RWPE2 (cell line): ENCODE results near the gene PRKACA.
A peak's percentile ranks its signal among the peaks of the same experiment; 100 is the strongest.

Experiments used
- ATAC-seq: fragments of 200-7000 bp; cut with Tn5 transposase; 3 replicates; pipeline ENCODE4 v1.9.1; 2021; ENCODE audit warnings: low read depth
- DNase-seq: peaks from one replicate; pipeline ENCODE4 v3.0.0-alpha.2; 2020; ENCODE audit warnings: low spot score
- H3K27ac ChIP-seq: fragments of 450-650 bp; 2 replicates; pipeline ENCODE4 v1.5.1; 2017; ENCODE audit warnings: mild to moderate bottlenecking; ENCODE audit not compliant: poor library complexity, severe bottlenecking
- H3K27me3 ChIP-seq: fragments of 250-450 bp; sonication (Bioruptor Pico); 2 replicates; pipeline ENCODE4 v1.5.1; 2021; ENCODE audit warnings: mild to moderate bottlenecking, moderate library complexity; ENCODE audit not compliant: insufficient read depth, poor library complexity, severe bottlenecking
- H3K36me3 ChIP-seq: fragments of 250-450 bp; sonication (Bioruptor Pico); 2 replicates; pipeline ENCODE4 v1.5.1; 2020; ENCODE audit warnings: low read depth, mild to moderate bottlenecking, moderate library complexity
- H3K4me1 ChIP-seq: fragments of 250-450 bp; sonication (Bioruptor Pico); 2 replicates; pipeline ENCODE4 v1.5.1; 2021; ENCODE audit warnings: mild to moderate bottlenecking, moderate library complexity; ENCODE audit not compliant: insufficient read depth, poor library complexity, severe bottlenecking
- H3K4me3 ChIP-seq: fragments of 250-450 bp; sonication (Bioruptor Pico); 2 replicates; pipeline ENCODE4 v1.5.1; 2021; ENCODE audit warnings: mild to moderate bottlenecking, moderate library complexity; ENCODE audit not compliant: severe bottlenecking
- H3K9me3 ChIP-seq: fragments of 250-450 bp; sonication (Bioruptor Pico); 2 replicates; pipeline ENCODE4 v1.5.1; 2021; ENCODE audit warnings: mild to moderate bottlenecking, moderate library complexity; ENCODE audit not compliant: severe bottlenecking
- CTCF ChIP-seq: fragments of 450-650 bp; IDR thresholded peaks from one replicate; pipeline ENCODE4 v1.5.1; 2017; ENCODE audit warnings: mild to moderate bottlenecking, moderate library complexity; ENCODE audit not compliant: poor library complexity, severe bottlenecking

The PRKACA gene

GRCh38 chr19:14117668-14118164 lies at the start of gene PRKACA:
Gene PRKACA (minus strand): TSS chr19:14117762. CDS start chr19:14117547, 215 bp downstream.
- H3K27me3 ChIP-seq = no peaks in the 10 kb centered on the region
- H3K9me3 ChIP-seq = no peaks in the 10 kb centered on the region
- peak; percentile 97 for ATAC-seq
- no peak for TF ChIP-seq CTCF
- peak within 1 kb of the TSS; percentile 94 for H3K4me3 ChIP-seq
- H3K4me1 ChIP-seq = peaks cover 8% of the 10 kb centered on the region
- peak within 1 kb of the TSS; percentile 67 for H3K27ac ChIP-seq
- H3K36me3 ChIP-seq = no peaks in the 10 kb centered on the region
- DNase-seq = peak; percentile 98

DNA sequence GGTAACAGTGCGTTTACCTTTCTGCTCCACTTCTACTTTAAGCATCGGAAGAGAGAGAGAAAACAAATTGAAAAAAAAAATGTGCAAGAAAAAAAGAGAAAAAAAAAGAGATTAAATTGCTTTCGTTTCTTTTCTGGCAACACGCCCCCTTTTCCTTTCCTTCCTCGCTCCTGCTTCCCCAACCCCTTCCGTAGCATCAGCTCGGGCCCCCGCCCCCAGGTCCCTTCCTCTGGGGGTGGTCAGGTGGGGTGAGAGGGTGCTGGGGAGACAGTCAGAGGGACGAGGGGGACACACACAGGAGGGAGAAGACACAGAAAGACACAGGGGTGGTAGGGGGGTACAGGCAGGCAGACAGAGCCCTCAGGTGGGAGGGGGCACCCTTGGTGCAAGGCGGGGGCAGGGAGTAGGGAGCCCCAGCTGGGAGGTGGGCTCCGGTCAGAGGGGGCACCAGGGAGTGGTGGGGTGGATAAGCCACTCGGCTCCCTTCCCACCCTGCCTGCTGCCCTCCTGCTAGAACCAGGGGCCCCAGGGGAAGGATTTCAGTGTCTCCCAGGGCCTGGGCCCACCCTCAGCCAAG lies 49.5 kb upstream of the PRKACA start:
- H3K27me3 ChIP-seq = no peaks in the 10 kb centered on the region
- H3K9me3 ChIP-seq = no peaks in the 10 kb centered on the region
- no peaks in the 10 kb centered on the region for H3K4me1 ChIP-seq
- no peaks in the 10 kb centered on the region for H3K36me3 ChIP-seq
- no peak overlapping the region for H3K4me3 ChIP-seq
- DNase-seq = no peak
- no peak overlapping the region for H3K27ac ChIP-seq
- no peak for TF ChIP-seq CTCF
- ATAC-seq = no peak

GRCh38 chr19:14165990-14166830 lies 48.6 kb upstream of the PRKACA start:
- ATAC-seq (no peak), DNase-seq (no peak)
- H3K4me3 ChIP-seq = no peak overlapping the region
- H3K27ac ChIP-seq = no peak overlapping the region
- no peaks in the 10 kb centered on the region for H3K9me3 ChIP-seq
- TF ChIP-seq CTCF = no peak
- H3K27me3 ChIP-seq = no peaks in the 10 kb centered on the region
- H3K36me3 ChIP-seq = no peaks in the 10 kb centered on the region
- H3K4me1 ChIP-seq = no peaks in the 10 kb centered on the region

DNA sequence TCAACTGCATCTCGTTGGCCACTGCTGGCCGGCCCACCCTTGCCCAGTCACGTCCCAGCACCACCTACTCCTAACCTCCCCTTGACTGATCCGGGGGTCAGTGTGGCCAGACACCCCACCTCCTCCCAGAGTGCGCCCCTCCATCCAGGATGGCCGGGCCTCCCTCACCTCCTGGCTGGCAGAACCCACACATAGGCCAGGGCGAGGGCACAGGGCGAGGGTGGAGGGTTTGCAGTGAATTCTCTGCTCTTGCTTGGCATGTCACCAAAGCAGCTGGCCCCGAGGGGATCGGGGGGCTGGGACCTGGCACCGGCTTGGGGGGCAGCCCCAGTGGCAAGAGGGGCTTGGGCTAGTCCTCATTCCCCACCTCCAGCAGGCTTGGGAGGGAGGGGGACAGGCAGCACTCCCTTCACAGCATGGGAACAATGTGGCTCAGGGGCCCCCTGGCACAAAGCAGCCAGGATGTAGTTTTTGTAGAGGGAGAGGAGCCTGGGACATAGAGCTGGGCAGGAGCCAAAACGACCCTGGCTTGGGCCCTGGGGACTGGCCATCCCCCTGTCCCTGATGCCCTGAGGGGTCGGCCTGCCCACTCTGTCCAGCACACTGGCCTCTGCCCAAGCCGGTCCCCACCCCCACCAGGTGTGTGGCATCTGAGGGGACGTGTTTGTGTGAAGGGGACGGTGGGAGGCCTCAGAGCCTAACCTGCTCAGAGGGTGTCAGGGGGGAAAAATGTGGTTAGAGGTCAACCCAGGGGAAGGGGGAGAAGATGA lies 47.3 kb upstream of the PRKACA start:
- Histone ChIP-seq H3K36me3 (no peaks in the 10 kb centered on the region), H3K27ac (no peak overlapping the region), H3K27me3 (no peaks in the 10 kb centered on the region), H3K4me1 (no peaks in the 10 kb centered on the region), H3K9me3 (no peaks in the 10 kb centered on the region), H3K4me3 (no peak overlapping the region)
- DNase-seq = no peak
- no peak for TF ChIP-seq CTCF
- ATAC-seq = no peak
